Endothelial cell of hepatic sinusoid (primary cell): Measurements from ENCODE around the gene GRIA3.

ENCODE experiments used
- in situ Hi-C: cut with HindIII; loops from 2 replicates; pipeline ENCODE4 v1.10.0; 2017; ENCODE audit warnings: low sequenced_read_pairs

Gene GRIA3

GRCh38 chrX:123184219-123184865, at the start of gene GRIA3:
GRIA3 (plus strand) TSS chrX:123184278; CDS start chrX:123184536, 258 bp downstream.
- in situ Hi-C loops = no loop called here

- in situ Hi-C loops = no loop called here
Measured at GRCh38 chrX:123138473-123138872, 45.6 kb upstream of the GRIA3 start.

GRCh38 chrX:123140454-123140853, 43.6 kb upstream of the GRIA3 start:
- in situ Hi-C loops = no loop called here

GRCh38 chrX:123140904-123141303, 43.2 kb upstream of the GRIA3 start:
- in situ Hi-C loops = no loop called here

GRCh38 chrX:123153846-123154335, 30.2 kb upstream of the GRIA3 start:
- in situ Hi-C loops = no loop called here

- in situ Hi-C loops = no loop called here
Measured at GRCh38 chrX:123155327-123155726, 28.8 kb upstream of the GRIA3 start.

- in situ Hi-C loops = no loop called here
Measured at GRCh38 chrX:123157586-123157985, 26.5 kb upstream of the GRIA3 start.

- in situ Hi-C loops = no loop called here
Measured at GRCh38 chrX:123159403-123159802, 24.7 kb upstream of the GRIA3 start.

GRCh38 chrX:123167621-123168020, 16.5 kb upstream of the GRIA3 start:
- in situ Hi-C loops = no loop called here

GRCh38 chrX:123169247-123169901, 14.7 kb upstream of the GRIA3 start:
- in situ Hi-C loops = no loop called here

- in situ Hi-C loops = no loop called here
Measured at GRCh38 chrX:123170546-123170945, 13.5 kb upstream of the GRIA3 start.

GRCh38 chrX:123171781-123172180, 12.3 kb upstream of the GRIA3 start:
- in situ Hi-C loops = no loop called here

GRCh38 chrX:123172869-123173268, 11.2 kb upstream of the GRIA3 start:
- in situ Hi-C loops = no loop called here

- in situ Hi-C loops = no loop called here
Measured at GRCh38 chrX:123173833-123174232, 10.2 kb upstream of the GRIA3 start.

GRCh38 chrX:123175366-123176122, 8.5 kb upstream of the GRIA3 start:
- in situ Hi-C loops = no loop called here

GRCh38 chrX:123181233-123181914, 2.7 kb upstream of the GRIA3 start:
- in situ Hi-C loops = no loop called here

GRCh38 chrX:123184866-123185276, 793 bp downstream of the GRIA3 start:
- in situ Hi-C loops = no loop called here

GRCh38 chrX:123185721-123186120, 1.6 kb downstream of the GRIA3 start:
- in situ Hi-C loops = no loop called here

- in situ Hi-C loops = no loop called here
Measured at GRCh38 chrX:123186801-123187200, 2.7 kb downstream of the GRIA3 start.

- in situ Hi-C loops = no loop called here
Measured at GRCh38 chrX:123188081-123188480, 4.0 kb downstream of the GRIA3 start.

GRCh38 chrX:123189338-123189737, 5.3 kb downstream of the GRIA3 start:
- in situ Hi-C loops = no loop called here
